Activated CD4-positive, alpha-beta T cell treated with anti-CD3 and anti-CD28 coated beads, Interleukin-2, Interleukin-4, amounts not matched to agents 100 ng/mL and 50 ng/mL, durations not matched to agents 16 hours and 8 hours (primary cell): ENCODE results near the gene TMEM120A.

Experiments used
- DNase-seq: peaks from one replicate; pipeline ENCODE4 v3.0.0-alpha.2; 2020; ENCODE audit warnings: low spot score

Gene TMEM120A

GRCh38 chr7:75957021-75957736 lies 37.2 kb downstream of the TMEM120A start:
- DNase-seq: no peak

DNA sequence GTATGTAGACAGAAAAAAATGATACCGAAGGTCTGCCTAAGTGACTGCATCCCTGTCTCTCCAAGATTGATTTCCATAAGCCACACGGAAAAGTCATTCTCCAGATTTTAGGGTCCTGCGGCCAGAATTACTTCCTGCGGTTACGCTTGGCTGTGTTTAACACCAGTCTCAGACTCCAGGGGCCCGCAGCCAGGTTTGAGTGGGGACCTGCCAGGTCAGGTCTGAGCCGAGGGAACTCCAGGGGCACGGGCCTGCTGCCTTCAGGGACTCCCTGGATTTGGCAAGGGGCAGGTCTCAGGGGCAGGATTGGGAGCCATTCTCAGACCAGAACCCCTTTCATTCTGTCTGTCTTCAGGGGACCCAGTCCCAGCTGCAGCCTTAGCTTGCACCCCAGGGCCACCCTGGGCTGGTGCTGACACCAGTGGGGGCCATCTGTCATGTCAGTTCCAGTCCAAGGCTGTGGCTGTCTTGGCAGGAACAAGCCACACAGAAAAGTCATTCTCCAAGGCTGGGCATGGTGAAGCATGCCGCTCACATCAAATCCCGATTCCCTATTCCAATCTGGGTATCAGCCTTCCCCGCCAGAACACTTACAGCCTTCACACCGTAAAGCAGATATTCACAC lies 39.0 kb downstream of the TMEM120A start:
- no peak for DNase-seq

DNA sequence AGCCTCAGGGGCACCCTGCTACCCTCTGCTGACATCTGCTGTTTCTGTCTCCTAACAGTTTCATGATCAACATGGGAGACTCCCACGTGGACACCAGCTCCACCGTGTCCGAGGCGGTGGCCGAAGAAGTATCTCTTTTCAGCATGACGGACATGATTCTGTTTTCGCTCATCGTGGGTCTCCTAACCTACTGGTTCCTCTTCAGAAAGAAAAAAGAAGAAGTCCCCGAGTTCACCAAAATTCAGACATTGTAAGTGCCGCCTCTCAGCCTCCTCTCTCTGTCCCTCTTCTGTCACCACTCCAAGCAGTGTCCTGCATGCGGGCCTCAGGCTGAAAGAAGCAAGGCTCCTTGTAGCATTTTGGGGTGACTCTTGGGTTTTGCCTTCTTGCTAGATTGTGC lies 40.5 kb downstream of the TMEM120A start:
- DNase-seq: no peak

DNA sequence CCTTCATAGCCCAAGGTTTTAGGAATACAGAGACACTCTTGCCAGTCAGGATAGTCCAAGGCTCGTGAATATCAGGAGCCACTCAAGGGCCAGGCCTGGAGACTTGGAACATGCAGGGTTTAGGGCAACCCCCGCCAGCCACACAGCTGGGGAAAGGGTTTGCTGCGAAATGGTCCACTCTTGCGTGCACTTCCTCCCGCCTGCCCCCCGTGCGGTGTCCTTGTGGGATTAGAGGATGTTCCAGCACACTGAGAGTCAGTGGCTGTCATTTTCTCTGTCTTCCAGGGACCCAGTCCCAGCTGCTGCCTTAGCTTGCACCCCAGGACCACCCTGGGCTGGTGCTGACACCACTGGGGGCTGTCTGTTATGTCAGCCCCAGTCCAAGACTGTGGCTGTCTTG lies 41.0 kb downstream of the TMEM120A start:
- DNase-seq: no peak

- DNase-seq: no peak
These were observed 42.9 kb downstream of the TMEM120A start for GRCh38 chr7:75951506-75951905.

DNA sequence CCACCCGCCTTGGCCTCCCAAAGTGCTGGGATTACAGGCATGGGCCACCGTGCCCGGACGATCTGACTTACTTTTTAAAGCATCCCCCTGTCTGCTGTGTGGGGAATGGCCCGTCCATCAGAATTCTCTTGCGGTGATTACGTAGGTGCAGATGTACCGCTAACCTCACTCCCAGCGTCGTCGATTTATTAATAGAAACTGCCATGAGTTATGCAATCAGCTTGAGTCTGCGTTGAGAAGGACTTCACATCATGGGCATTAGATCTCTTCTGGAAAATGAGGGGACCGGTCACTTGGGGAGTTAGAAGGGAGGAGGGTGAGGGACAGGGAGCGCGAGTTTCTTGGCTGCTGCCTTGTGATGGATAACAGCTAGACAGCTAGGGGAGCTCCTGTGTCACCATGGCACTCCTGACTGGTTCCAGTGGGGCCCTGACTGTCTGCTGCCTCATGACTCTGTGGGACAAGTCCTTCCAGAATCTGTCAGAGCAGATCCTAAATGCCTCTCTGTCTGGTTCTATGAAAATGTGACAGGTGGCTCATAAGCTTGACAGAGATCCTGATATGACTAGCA lies 44.2 kb downstream of the TMEM120A start:
- DNase-seq: no peak

GRCh38 chr7:75948179-75948578 lies 46.2 kb downstream of the TMEM120A start:
- no peak for DNase-seq

DNA sequence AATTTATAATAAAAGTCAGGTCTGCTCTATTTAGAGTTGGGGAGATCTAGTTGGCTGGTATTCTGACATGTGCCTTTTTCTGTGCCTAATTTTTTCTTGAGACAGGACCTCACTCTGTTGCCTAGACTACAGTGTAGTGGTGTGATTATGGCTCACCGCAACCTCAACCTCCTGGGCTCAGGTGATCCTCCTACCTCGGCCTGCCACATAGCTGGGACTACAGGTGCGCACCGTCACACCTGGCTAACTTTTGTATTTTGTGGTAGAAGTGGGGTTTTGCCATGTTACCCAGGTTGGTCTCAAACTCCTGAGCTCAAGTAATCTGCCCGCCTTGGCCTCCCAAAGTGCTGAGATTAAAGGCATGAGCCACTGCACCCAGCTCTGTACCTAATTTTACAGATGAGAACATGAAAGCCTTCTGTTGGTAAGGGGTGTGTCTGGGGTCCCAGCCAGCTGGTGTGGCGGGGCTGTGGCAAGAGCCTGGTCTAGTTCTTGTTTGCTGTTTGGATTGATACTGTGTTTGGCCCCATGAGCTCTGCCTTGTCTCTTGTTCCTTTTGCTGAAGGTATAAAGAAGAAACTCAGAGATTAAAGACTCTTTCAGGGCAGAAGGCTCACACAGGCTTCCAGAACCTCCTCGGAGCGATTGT lies 48.1 kb downstream of the TMEM120A start:
- DNase-seq: no peak

DNA sequence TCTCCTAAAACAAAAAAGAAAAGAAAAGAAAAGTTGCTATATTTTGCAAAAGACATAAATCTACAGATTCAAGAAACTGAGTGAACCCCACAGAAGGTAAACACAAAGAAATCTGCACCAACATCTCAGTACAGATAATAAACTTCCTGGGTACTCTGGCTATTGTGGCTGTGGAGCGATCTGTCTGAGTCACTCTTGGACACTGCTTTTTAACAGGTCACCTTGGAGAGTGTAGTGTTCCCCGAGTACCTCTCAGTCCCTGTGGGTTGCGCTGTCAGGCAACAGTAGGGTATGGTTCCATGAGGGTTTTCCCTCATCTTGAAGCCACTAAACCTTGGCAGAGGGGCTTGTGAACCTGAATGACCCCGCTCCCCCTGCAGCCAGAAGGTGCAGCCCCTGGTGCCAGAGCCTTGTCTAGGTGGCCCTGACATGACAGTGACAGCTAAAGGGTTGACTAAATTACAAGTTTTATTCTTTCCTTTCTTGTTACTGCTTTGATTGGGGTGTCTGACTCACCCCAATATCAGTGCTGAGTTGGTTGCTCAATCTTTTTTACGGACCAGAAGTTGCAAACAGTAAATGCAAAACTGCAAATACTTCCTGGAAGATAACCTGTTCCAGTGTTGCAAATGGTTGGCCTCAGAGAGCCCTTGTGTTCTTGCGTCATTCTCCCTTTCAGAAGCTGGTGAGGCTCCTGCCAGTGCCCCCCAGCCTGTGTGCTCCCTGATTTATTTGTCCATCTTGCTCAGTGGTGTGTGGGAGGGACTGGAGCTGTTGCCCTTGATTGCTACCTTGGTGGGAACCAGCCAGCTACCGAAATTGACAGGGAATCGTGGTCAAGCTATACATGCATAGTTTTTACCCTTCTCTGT lies 48.9 kb downstream of the TMEM120A start:
- peak; percentile 39 for DNase-seq

- no peak for DNase-seq
These were observed 49.9 kb downstream of the TMEM120A start for GRCh38 chr7:75944507-75944906.

DNA sequence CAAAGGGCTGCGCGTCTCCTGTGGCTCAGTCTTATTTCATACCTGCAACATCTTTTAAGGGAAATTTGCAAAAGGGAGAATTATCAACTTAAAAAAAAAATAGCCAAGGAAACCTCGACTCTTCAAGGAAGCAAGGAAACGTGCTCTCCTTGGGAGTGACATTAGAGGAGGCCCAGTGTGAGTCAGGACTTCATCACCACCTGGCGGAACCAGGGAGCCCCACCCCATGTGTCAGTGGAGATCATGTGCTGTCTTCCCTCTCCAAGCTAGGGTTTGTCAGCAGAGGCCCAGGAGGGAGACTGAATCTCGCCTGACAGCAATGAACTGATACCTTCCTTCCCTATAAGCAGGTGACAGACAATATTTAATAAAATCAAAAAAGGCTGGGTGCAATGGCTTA lies 50.5 kb downstream of the TMEM120A start:
- DNase-seq: no peak

GRCh38 chr7:75938921-75939320 lies 55.5 kb downstream of the TMEM120A start:
- DNase-seq: no peak

DNA sequence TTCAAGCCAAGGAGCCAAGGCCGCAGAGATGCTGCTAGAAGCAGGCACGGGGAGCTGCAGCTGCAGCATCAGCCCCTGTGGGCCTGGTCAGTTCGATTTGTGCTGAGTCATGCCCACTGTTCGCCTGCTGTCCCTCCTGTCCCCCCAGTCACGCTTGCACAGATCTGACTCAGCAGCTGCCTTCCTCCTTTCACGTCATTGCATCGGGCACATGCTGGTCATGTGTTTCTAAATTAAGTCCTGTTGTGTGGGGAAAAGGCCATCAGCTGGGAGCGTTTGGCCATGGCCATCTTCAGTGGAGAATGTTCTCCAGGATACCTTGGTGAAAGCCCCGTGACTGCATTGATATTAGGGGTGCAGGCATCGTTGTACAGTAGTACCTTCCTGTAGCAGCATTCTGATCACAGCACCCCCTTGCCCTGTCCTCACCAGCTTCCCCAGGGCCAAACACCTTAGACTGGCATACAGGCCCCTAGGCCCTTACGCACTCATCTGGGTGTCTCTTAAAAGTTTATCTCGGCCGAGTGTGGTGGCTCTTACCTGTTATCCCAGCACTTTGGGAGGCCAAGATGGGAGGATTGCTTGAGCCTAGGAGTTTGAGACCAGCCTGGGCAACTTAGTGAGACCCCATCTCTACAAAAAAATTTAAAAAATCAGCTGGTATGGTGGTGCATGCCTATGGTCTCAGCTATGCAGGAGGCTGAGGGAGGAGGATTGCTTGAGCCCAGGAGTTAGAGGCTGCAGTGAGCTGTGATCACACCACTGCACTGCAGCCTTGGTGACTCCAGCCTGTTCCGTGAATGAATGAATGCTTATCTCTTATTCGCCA lies 56.2 kb downstream of the TMEM120A start:
- no peak for DNase-seq
